Mesenchymal stem cell (in vitro differentiated cells and primary cell): ENCODE data around the gene LIMS3.
"Not testable (repeated sequence)": the region's sequence is repeated elsewhere in the genome, so short reads cannot be mapped to it uniquely, and the experiment has no call there.

Experiments used
- DNase-seq: peaks from one replicate; pipeline ENCODE4 v3.0.0-alpha.2; 2013
- H2AFZ ChIP-seq: one replicate; pipeline ENCODE4 v1.6.1; 2013; ENCODE audit warnings: low read depth, mild to moderate bottlenecking, control low read depth, inconsistent platforms, low read length, moderate library complexity
- H2AK5ac ChIP-seq: 2 replicates; pipeline ENCODE4 v1.6.1; 2013; ENCODE audit warnings: low read length, moderate library complexity, mild to moderate bottlenecking, inconsistent platforms; ENCODE audit not compliant: severe bottlenecking
- H2BK120ac ChIP-seq: one replicate; pipeline ENCODE4 v1.6.1; 2013; ENCODE audit warnings: low read depth, mild to moderate bottlenecking, inconsistent platforms, low read length, moderate library complexity
- H2BK12ac ChIP-seq, 2 experiments: one replicate each; pipeline ENCODE4 v1.6.1; 2013; ENCODE audit warnings: inconsistent platforms in 2 of 2, low read length in 2 of 2, mild to moderate bottlenecking in 2 of 2, moderate library complexity in 2 of 2, control low read depth in 1 of 2
- H2BK15ac ChIP-seq: one replicate; pipeline ENCODE4 v1.6.1; 2013; ENCODE audit warnings: mild to moderate bottlenecking, low read depth, inconsistent platforms; ENCODE audit not compliant: poor library complexity, severe bottlenecking
- H2BK5ac ChIP-seq: 2 replicates; pipeline ENCODE4 v1.6.1; 2013; ENCODE audit warnings: low read depth, mild to moderate bottlenecking, low read length, control low read depth, inconsistent platforms; ENCODE audit not compliant: poor library complexity, severe bottlenecking
- H3K14ac ChIP-seq, 2 experiments: one replicate each; pipeline ENCODE4 v1.6.1; 2013; ENCODE audit warnings: inconsistent platforms in 2 of 2, low read length in 2 of 2, control low read depth in 1 of 2, mild to moderate bottlenecking in 1 of 2, moderate library complexity in 1 of 2
- H3K18ac ChIP-seq, 2 experiments: one replicate each; pipeline ENCODE4 v1.6.1; 2013; ENCODE audit warnings: inconsistent platforms in 2 of 2, low read length in 2 of 2, control low read depth in 1 of 2, low read depth in 1 of 2, mild to moderate bottlenecking in 1 of 2
- H3K23ac ChIP-seq, 2 experiments: one replicate each; pipeline ENCODE4 v1.6.1; 2013; ENCODE audit warnings: inconsistent platforms in 2 of 2, low read length in 2 of 2, mild to moderate bottlenecking in 2 of 2, moderate library complexity in 2 of 2, control low read depth in 1 of 2
- H3K27ac ChIP-seq: 2 replicates; pipeline ENCODE4 v1.5.1; 2013; ENCODE audit warnings: mild to moderate bottlenecking, moderate library complexity, low read length, control low read depth, inconsistent platforms; ENCODE audit not compliant: poor library complexity, severe bottlenecking
- H3K27me3 ChIP-seq, 2 experiments: 2 replicates each; pipeline versions ENCODE4 v1.6.1 to v1.7.0; 2013; ENCODE audit warnings: low read length in 2 of 2, mild to moderate bottlenecking in 2 of 2, moderate library complexity in 2 of 2, control low read depth in 1 of 2, inconsistent platforms in 1 of 2; ENCODE audit not compliant: control insufficient read depth in 1 of 2, insufficient read depth in 1 of 2
- H3K36me3 ChIP-seq, 2 experiments: 2 replicates each; pipeline versions ENCODE4 v1.6.1 to v1.7.0; 2013; ENCODE audit warnings: low read length in 2 of 2, control low read depth in 1 of 2, inconsistent platforms in 1 of 2, low read depth in 1 of 2, mild to moderate bottlenecking in 1 of 2; ENCODE audit not compliant: insufficient read depth in 2 of 2, control insufficient read depth in 1 of 2
- H3K4ac ChIP-seq, 2 experiments: one replicate each; pipeline ENCODE4 v1.6.1; 2013; ENCODE audit warnings: inconsistent platforms in 2 of 2, low read length in 2 of 2, mild to moderate bottlenecking in 2 of 2, moderate library complexity in 2 of 2, control low read depth in 1 of 2, low read depth in 1 of 2
- H3K4me1 ChIP-seq: 2 replicates; pipeline ENCODE4 v1.6.1; 2013; ENCODE audit warnings: low read depth, low read length, control low read depth; ENCODE audit not compliant: control insufficient read depth, insufficient read depth
- H3K4me2 ChIP-seq: 2 replicates; pipeline ENCODE4 v1.6.1; 2013; ENCODE audit warnings: low read length, mild to moderate bottlenecking, inconsistent platforms; ENCODE audit not compliant: poor library complexity, severe bottlenecking
- H3K4me3 ChIP-seq, 2 experiments: 2 replicates each; pipeline versions ENCODE4 v1.5.1 to v1.7.0; 2013; ENCODE audit warnings: low read length in 2 of 2, mild to moderate bottlenecking in 2 of 2, control low read depth in 1 of 2, low read depth in 1 of 2; ENCODE audit not compliant: insufficient read depth in 1 of 2
- H3K79me1 ChIP-seq: replicated peaks from 2 replicates; pipeline ENCODE4 v1.6.1; 2013; ENCODE audit warnings: mild to moderate bottlenecking, control low read depth, low read length, inconsistent platforms; ENCODE audit not compliant: poor library complexity, severe bottlenecking
- H3K9ac ChIP-seq: 2 replicates; pipeline ENCODE4 v1.7.0; 2013; ENCODE audit warnings: mild to moderate bottlenecking, low read length, moderate library complexity
- H3K9me3 ChIP-seq: 2 replicates; pipeline ENCODE4 v1.7.0; 2013; ENCODE audit warnings: mild to moderate bottlenecking, low read length; ENCODE audit not compliant: control insufficient read depth
- H4K8ac ChIP-seq: one replicate; pipeline ENCODE4 v1.6.1; 2013; ENCODE audit warnings: inconsistent platforms, mild to moderate bottlenecking, low read length, moderate library complexity
- H4K91ac ChIP-seq: one replicate; pipeline ENCODE4 v1.6.1; 2013; ENCODE audit warnings: mild to moderate bottlenecking, low read length, inconsistent platforms
- WGBS: methylation state at CpG from one replicate; pipeline ENCODE4 v1.1.7; 2013; ENCODE audit warnings: mixed read lengths; 5-methylcytosine and 5-hydroxymethylcytosine counted together

Gene LIMS3

DNA sequence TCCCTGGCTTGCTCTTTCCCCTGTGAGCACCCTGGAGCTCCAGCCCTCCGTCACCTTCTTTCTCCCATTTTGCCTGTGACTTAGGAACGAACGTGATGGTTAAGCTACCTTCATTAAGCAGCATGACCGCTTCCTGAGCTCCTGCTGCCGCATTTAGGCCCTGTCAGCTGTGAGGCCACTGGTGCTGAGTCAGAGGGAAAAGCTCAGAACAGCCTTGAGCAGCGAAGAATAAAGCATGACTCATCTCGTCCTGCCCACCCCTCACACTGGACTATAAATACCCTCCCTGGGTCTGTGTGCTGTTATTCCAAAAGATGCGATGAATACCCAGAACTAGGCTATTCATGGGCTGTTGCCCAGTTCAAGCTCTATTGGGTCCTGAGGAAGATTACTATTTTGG lies 7.3 kb downstream of the LIMS3 start:
- not testable (repeated sequence) for H4K8ac ChIP-seq, H3K4me1 ChIP-seq, H2BK15ac ChIP-seq, H3K27me3 ChIP-seq, H3K9me3 ChIP-seq, H2BK12ac ChIP-seq, H3K79me1 ChIP-seq, H2BK120ac ChIP-seq, H3K14ac ChIP-seq, H2AFZ ChIP-seq, H3K23ac ChIP-seq, DNase-seq, H3K4ac ChIP-seq, H3K4me2 ChIP-seq, H3K9ac ChIP-seq, H3K4me3 ChIP-seq, H3K36me3 ChIP-seq, H2AK5ac ChIP-seq, H3K27ac ChIP-seq, H4K91ac ChIP-seq, H3K18ac ChIP-seq, H2BK5ac ChIP-seq
- WGBS = no CpG with 5 or more reads among the region's 8 CpGs

DNA sequence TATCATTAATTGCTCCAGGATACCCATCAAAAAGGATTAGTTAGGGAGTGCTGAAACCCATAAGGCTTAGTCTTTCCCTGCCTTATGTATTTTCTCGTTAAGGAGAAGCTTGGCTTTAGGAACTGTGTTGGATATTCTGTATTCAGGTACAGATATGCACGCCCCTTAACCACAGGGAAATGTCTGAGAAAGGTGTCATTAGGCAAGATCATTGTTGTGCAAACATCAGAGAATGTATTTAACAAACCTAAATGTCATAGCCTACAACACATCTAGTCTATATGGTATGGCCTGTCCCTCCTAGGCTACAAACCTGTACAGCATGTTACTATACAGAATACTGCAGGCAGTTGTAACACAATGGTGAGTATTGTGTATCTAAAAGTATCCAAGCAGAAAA lies 10.1 kb downstream of the LIMS3 start:
- not testable (repeated sequence) for H3K27ac ChIP-seq, H3K4me3 ChIP-seq, H3K9me3 ChIP-seq, H4K91ac ChIP-seq, DNase-seq, H3K79me1 ChIP-seq, H2BK12ac ChIP-seq, H3K18ac ChIP-seq, H3K36me3 ChIP-seq, H3K4me1 ChIP-seq, H3K27me3 ChIP-seq, H2BK120ac ChIP-seq, H2BK5ac ChIP-seq, H3K14ac ChIP-seq, H3K9ac ChIP-seq, H4K8ac ChIP-seq, H2AFZ ChIP-seq, H3K4me2 ChIP-seq, H2BK15ac ChIP-seq, H2AK5ac ChIP-seq, H3K23ac ChIP-seq, H3K4ac ChIP-seq
- no CpG with 5 or more reads among the region's 2 CpGs for WGBS

DNA sequence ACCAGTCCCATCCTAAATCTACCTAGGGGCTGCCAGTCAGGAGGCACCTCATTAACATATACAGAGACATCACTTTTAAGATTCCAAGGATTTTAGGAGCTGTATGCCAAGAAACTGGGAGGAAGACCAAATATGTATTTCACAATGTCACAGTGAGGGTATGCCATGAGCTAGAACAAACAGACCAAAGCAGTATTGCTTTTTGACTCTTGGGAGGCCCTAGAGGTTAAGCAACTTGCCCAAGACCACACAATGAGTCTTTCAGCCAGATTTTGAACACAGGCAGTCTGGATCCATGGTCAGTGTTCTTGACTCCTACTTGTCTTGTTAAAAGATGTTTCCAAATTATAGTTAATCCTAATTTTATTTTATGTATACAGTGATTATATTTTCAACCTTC lies 12.3 kb downstream of the LIMS3 start:
- H2BK12ac ChIP-seq, H4K91ac ChIP-seq, H3K18ac ChIP-seq, H3K36me3 ChIP-seq, H3K4me2 ChIP-seq, H2BK5ac ChIP-seq, H3K27ac ChIP-seq, H2BK120ac ChIP-seq, H3K4ac ChIP-seq, H3K4me3 ChIP-seq, H3K23ac ChIP-seq, H2AFZ ChIP-seq, DNase-seq, H3K27me3 ChIP-seq, H3K4me1 ChIP-seq, H3K9ac ChIP-seq, H3K79me1 ChIP-seq, H3K14ac ChIP-seq, H2AK5ac ChIP-seq, H2BK15ac ChIP-seq, H3K9me3 ChIP-seq, H4K8ac ChIP-seq: not testable (repeated sequence)

DNA sequence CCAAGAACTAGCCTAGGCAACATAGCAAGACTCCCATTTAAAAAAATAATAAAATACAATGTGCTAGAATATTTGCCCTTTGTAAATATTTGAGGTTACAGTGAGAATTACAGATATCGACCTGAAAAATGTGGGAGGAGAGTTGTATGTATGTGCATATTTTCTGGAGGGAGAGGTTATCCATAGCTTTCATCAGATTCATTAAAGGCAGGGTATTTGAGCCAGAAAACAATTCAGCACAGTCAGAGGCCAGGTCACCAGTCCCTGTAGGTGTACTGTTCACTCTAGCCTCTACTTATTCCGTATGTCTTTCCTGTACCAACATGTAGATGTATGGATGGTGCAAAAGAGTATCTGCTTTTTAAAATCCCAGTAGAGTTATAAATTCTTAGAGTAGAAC lies 15.4 kb downstream of the LIMS3 start:
- H3K23ac ChIP-seq, H3K9ac ChIP-seq, H2BK5ac ChIP-seq, H3K4me3 ChIP-seq, H2AK5ac ChIP-seq, H3K4ac ChIP-seq, H4K8ac ChIP-seq, H3K27me3 ChIP-seq, H3K79me1 ChIP-seq, H3K18ac ChIP-seq, H3K27ac ChIP-seq, H4K91ac ChIP-seq, H3K4me2 ChIP-seq, H3K36me3 ChIP-seq, H2AFZ ChIP-seq, H2BK12ac ChIP-seq, H3K14ac ChIP-seq, H3K4me1 ChIP-seq, DNase-seq, H2BK120ac ChIP-seq, H3K9me3 ChIP-seq, H2BK15ac ChIP-seq: not testable (repeated sequence)
- no CpG with 5 or more reads among the region's 2 CpGs for WGBS
